ENCODE measurements around the gene FBXO21.

GRCh38 chr12:117144599-117144998 is 45.7 kb downstream of the FBXO21 start:
- TF ChIP-seq, protein P1, sequence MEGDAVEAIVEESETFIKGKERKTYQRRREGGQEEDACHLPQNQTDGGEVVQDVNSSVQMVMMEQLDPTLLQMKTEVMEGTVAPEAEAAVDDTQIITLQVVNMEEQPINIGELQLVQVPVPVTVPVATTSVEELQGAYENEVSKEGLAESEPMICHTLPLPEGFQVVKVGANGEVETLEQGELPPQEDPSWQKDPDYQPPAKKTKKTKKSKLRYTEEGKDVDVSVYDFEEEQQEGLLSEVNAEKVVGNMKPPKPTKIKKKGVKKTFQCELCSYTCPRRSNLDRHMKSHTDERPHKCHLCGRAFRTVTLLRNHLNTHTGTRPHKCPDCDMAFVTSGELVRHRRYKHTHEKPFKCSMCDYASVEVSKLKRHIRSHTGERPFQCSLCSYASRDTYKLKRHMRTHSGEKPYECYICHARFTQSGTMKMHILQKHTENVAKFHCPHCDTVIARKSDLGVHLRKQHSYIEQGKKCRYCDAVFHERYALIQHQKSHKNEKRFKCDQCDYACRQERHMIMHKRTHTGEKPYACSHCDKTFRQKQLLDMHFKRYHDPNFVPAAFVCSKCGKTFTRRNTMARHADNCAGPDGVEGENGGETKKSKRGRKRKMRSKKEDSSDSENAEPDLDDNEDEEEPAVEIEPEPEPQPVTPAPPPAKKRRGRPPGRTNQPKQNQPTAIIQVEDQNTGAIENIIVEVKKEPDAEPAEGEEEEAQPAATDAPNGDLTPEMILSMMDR (IDR thresholded peaks at IDR 0.05) = no peak
- no peak for TF ChIP-seq EZH2 (IDR thresholded peaks at IDR 0.05)

Data from neural progenitor cell (in vitro differentiated cells).